ENCODE measurements around the gene GMCL2. TPM values are rescaled to one million over a fixed set of nuclear protein-coding genes. Genes with fewer than 3 reads are reported as not detected.

The GMCL2 gene
- total RNA-seq, 1 experiment from 2014 or later, result not detected

DNA sequence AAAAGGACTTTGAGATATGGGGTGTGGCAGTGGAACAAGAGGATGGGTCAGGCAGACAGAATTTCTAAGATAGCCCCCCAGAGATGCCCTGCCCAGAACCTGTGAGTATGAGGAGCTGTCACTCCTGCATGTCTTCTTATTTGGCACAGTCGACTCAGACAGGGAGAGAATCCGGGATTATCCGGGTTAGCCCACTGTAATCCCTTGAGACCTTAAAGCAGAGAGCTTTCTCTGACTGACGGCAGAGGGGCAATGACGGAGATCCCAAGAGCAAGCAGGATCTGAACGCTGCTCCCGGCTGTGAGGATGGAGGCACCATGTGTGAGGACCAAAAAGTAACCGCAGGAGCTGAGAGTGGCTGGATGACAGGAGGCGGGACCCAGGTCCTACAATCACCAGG is 24.7 kb downstream of the GMCL2 start:
- Mint-ChIP-seq H3K27me3 (ENCODE audit: low read depth) (peaks cover 32% of the 10 kb centered on the region), H3K36me3 (ENCODE audit: insufficient read depth in 1 of 3, low read depth in 3 of 3) (no peaks in the 10 kb centered on the region), H3K9me3 (no peaks in the 10 kb centered on the region), H3K27ac (no peak overlapping the region), H3K4me1 (peaks cover 11% of the 10 kb centered on the region in 2 experiments), H3K4me3 (no peak overlapping the region)
- Histone ChIP-seq H3K9ac (ENCODE audit: extremely low read depth, insufficient read length, low read length) (no peak overlapping the region), H3K79me1 (ENCODE audit: insufficient read depth, low read depth, low read length, poor library complexity, severe bottlenecking) (no peaks in the 10 kb centered on the region), H2AK5ac (ENCODE audit: insufficient read length, low read length) (no peak overlapping the region), H3K27me3 (ENCODE audit: insufficient read depth, low read length) (no peaks in the 10 kb centered on the region; the same call in 1 of the 2 replicates), H2BK120ac (ENCODE audit: low read depth, low read length, poor library complexity, severe bottlenecking) (no peak overlapping the region), H3K14ac (ENCODE audit: insufficient read depth, low read length) (no peak overlapping the region), H2AFZ (ENCODE audit: low read length) (no peak overlapping the region), H3T11ph (ENCODE audit: low read length) (no peak overlapping the region), H3K18ac (ENCODE audit: insufficient read length, low read depth, low read length) (no peak overlapping the region), H4K91ac (ENCODE audit: insufficient read length, low read depth, low read length) (no peak overlapping the region), H3K79me2 (ENCODE audit: insufficient read depth, low read length) (no peaks in the 10 kb centered on the region), H4K20me1 (ENCODE audit: control insufficient read depth, insufficient read depth, insufficient read length) (no peaks in the 10 kb centered on the region), H3K23me2 (ENCODE audit: insufficient read length, low read depth, low read length, poor library complexity, severe bottlenecking) (peaks cover 3% of the 10 kb centered on the region), H4K5ac (ENCODE audit: insufficient read length, low read depth, low read length) (no peak overlapping the region), H3K9me3 (ENCODE audit: control insufficient read depth, low read depth, low read length) (no peaks in the 10 kb centered on the region), H3K23ac (ENCODE audit: insufficient read length, low read depth, low read length) (no peak overlapping the region), H3K4me1 (ENCODE audit: insufficient read depth, low read length) (no peaks in the 10 kb centered on the region), H2BK20ac (ENCODE audit: low read depth, low read length, poor library complexity, severe bottlenecking) (no peak overlapping the region), H3K56ac (ENCODE audit: insufficient read length, low read depth, low read length) (no peak overlapping the region), H4K8ac (replicated peaks; ENCODE audit: insufficient read length, low read depth, low read length) (no peak overlapping the region), H2BK15ac (ENCODE audit: low read depth, low read length) (no peak overlapping the region), H3K4ac (ENCODE audit: low read depth, low read length) (no peak overlapping the region), H2BK5ac (ENCODE audit: insufficient read length, low read length) (no peak overlapping the region), H2BK12ac (ENCODE audit: insufficient read length, low read depth, low read length) (no peak overlapping the region), H3K4me2 (ENCODE audit: insufficient read depth, insufficient read length, low read length) (no peak overlapping the region), H3K27ac (ENCODE audit: insufficient read length, low read depth, low read length) (no peak overlapping the region)
- TF ChIP-seq, protein P1, sequence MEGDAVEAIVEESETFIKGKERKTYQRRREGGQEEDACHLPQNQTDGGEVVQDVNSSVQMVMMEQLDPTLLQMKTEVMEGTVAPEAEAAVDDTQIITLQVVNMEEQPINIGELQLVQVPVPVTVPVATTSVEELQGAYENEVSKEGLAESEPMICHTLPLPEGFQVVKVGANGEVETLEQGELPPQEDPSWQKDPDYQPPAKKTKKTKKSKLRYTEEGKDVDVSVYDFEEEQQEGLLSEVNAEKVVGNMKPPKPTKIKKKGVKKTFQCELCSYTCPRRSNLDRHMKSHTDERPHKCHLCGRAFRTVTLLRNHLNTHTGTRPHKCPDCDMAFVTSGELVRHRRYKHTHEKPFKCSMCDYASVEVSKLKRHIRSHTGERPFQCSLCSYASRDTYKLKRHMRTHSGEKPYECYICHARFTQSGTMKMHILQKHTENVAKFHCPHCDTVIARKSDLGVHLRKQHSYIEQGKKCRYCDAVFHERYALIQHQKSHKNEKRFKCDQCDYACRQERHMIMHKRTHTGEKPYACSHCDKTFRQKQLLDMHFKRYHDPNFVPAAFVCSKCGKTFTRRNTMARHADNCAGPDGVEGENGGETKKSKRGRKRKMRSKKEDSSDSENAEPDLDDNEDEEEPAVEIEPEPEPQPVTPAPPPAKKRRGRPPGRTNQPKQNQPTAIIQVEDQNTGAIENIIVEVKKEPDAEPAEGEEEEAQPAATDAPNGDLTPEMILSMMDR (conservative IDR thresholded peaks at IDR 0.05), result no peak
- DNase-seq, result no peak
- WGBS (ENCODE audit: extremely low coverage, insufficient read length, low lambda C conversion rate), result no CpG with 5 or more reads among the region's 9 CpGs

Data from H9 (cell line).